H9 (cell line): ENCODE data around the gene CCDC63. TPM values are rescaled to one million over a fixed set of nuclear protein-coding genes. Genes with fewer than 3 reads are reported as not detected.

ENCODE experiments used
- DNase-seq: peaks from one replicate; pipeline ENCODE4 v3.0.0-alpha.2; 2017
- H2AFZ ChIP-seq: one replicate; pipeline ENCODE4 v1.6.1; 2013; ENCODE audit warnings: mild to moderate bottlenecking, low read length, control low read depth, moderate library complexity
- H2AK5ac ChIP-seq: 2 replicates; pipeline ENCODE4 v1.6.1; 2013; ENCODE audit warnings: low read length, control low read depth, mixed read lengths; ENCODE audit not compliant: insufficient read length
- H2BK120ac ChIP-seq: one replicate; pipeline ENCODE4 v1.6.1; 2013; ENCODE audit warnings: low read depth, mild to moderate bottlenecking, low read length, control low read depth, inconsistent platforms; ENCODE audit not compliant: poor library complexity, severe bottlenecking
- H2BK12ac ChIP-seq: 2 replicates; pipeline ENCODE4 v1.6.1; 2013; ENCODE audit warnings: low read length, control low read depth, mixed read lengths, low read depth; ENCODE audit not compliant: insufficient read length
- H2BK15ac ChIP-seq: 2 replicates; pipeline ENCODE4 v1.6.1; 2013; ENCODE audit warnings: low read depth, low read length, control low read depth
- H2BK20ac ChIP-seq: one replicate; pipeline ENCODE4 v1.6.1; 2013; ENCODE audit warnings: low read depth, mild to moderate bottlenecking, low read length, control low read depth, inconsistent platforms; ENCODE audit not compliant: poor library complexity, severe bottlenecking
- H2BK5ac ChIP-seq: 2 replicates; pipeline ENCODE4 v1.6.1; 2013; ENCODE audit warnings: low read length, control low read depth, mixed read lengths; ENCODE audit not compliant: insufficient read length
- H3K14ac ChIP-seq: 2 replicates; pipeline ENCODE4 v1.6.1; 2013; ENCODE audit warnings: low read length, control low read depth; ENCODE audit not compliant: insufficient read depth
- H3K18ac ChIP-seq: 2 replicates; pipeline ENCODE4 v1.6.1; 2013; ENCODE audit warnings: low read depth, mild to moderate bottlenecking, mixed read lengths, low read length, control low read depth; ENCODE audit not compliant: insufficient read length
- H3K23ac ChIP-seq: 2 replicates; pipeline ENCODE4 v1.6.1; 2013; ENCODE audit warnings: low read length, control low read depth, mixed read lengths, low read depth; ENCODE audit not compliant: insufficient read length
- H3K23me2 ChIP-seq: 2 replicates; pipeline ENCODE4 v1.6.1; 2013; ENCODE audit warnings: low read depth, mild to moderate bottlenecking, mixed read lengths, low read length, control low read depth; ENCODE audit not compliant: insufficient read length, poor library complexity, severe bottlenecking
- H3K27ac ChIP-seq: 2 replicates; pipeline ENCODE4 v1.5.1; 2013; ENCODE audit warnings: low read length, control low read depth, mixed read lengths, low read depth; ENCODE audit not compliant: insufficient read length
- H3K27me3 ChIP-seq: 2 replicates; pipeline ENCODE4 v1.6.1; 2013; ENCODE audit warnings: low read length, control low read depth, inconsistent platforms; ENCODE audit not compliant: insufficient read depth
- H3K4ac ChIP-seq: 2 replicates; pipeline ENCODE4 v1.6.1; 2013; ENCODE audit warnings: low read depth, mild to moderate bottlenecking, control low read depth, inconsistent platforms, low read length, moderate library complexity
- H3K4me1 ChIP-seq: 2 replicates; pipeline ENCODE4 v1.6.1; 2013; ENCODE audit warnings: low read length, control low read depth, inconsistent platforms; ENCODE audit not compliant: insufficient read depth
- H3K4me2 ChIP-seq: 2 replicates; pipeline ENCODE4 v1.6.1; 2013; ENCODE audit warnings: low read length, control low read depth, mixed read lengths; ENCODE audit not compliant: insufficient read length, insufficient read depth
- H3K56ac ChIP-seq: 2 replicates; pipeline ENCODE4 v1.6.1; 2013; ENCODE audit warnings: low read depth, mild to moderate bottlenecking, mixed read lengths, low read length, control low read depth; ENCODE audit not compliant: insufficient read length
- H3K79me1 ChIP-seq: 2 replicates; pipeline ENCODE4 v1.6.1; 2013; ENCODE audit warnings: low read depth, mild to moderate bottlenecking, moderate library complexity, low read length, control low read depth, inconsistent platforms; ENCODE audit not compliant: insufficient read depth, poor library complexity, severe bottlenecking
- H3K79me2 ChIP-seq: 2 replicates; pipeline ENCODE4 v1.6.1; 2013; ENCODE audit warnings: low read length, control low read depth, inconsistent platforms; ENCODE audit not compliant: insufficient read depth
- H3K9ac ChIP-seq: 2 replicates; pipeline ENCODE4 v1.6.1; 2013; ENCODE audit warnings: low read length, control low read depth, mixed read lengths; ENCODE audit not compliant: insufficient read length; ENCODE audit errors: extremely low read depth
- H3K9me3 ChIP-seq: one replicate; pipeline ENCODE4 v1.6.1; 2013; ENCODE audit warnings: low read depth, low read length, inconsistent platforms; ENCODE audit not compliant: control insufficient read depth
- H3T11ph ChIP-seq: one replicate; pipeline ENCODE4 v1.6.1; 2013; ENCODE audit warnings: mild to moderate bottlenecking, low read length, control low read depth, inconsistent platforms
- H4K20me1 ChIP-seq: one replicate; pipeline ENCODE4 v1.6.1; 2013; ENCODE audit not compliant: control insufficient read depth, insufficient read length, insufficient read depth
- H4K5ac ChIP-seq: 2 replicates; pipeline ENCODE4 v1.6.1; 2013; ENCODE audit warnings: low read depth, mild to moderate bottlenecking, mixed read lengths, low read length, control low read depth; ENCODE audit not compliant: insufficient read length
- H4K8ac ChIP-seq: replicated peaks from 2 replicates; pipeline ENCODE4 v1.6.1; 2013; ENCODE audit warnings: low read length, control low read depth, mixed read lengths, low read depth; ENCODE audit not compliant: insufficient read length
- H4K91ac ChIP-seq: 2 replicates; pipeline ENCODE4 v1.6.1; 2013; ENCODE audit warnings: low read depth, mild to moderate bottlenecking, moderate library complexity, mixed read lengths, low read length, control low read depth; ENCODE audit not compliant: insufficient read length
- H3K27ac Mint-ChIP-seq, 3 experiments: 2 replicates in 2 of 3; 3 replicates in 1 of 3; pipeline ENCODE4 v1.8.0; 2020 to 2021; ENCODE audit warnings: mixed read lengths in 3 of 3, mild to moderate bottlenecking in 1 of 3, moderate library complexity in 1 of 3
- H3K27me3 Mint-ChIP-seq: 2 replicates; pipeline ENCODE4 v1.8.0; 2021; ENCODE audit warnings: low read depth, mild to moderate bottlenecking, moderate library complexity, mixed read lengths
- H3K36me3 Mint-ChIP-seq, 3 experiments: 2 replicates in 2 of 3; 3 replicates in 1 of 3; pipeline ENCODE4 v1.8.0; 2020 to 2021; ENCODE audit warnings: low read depth in 3 of 3, mixed read lengths in 3 of 3; ENCODE audit not compliant: insufficient read depth in 1 of 3
- H3K4me1 Mint-ChIP-seq, 2 experiments: 2 replicates each; pipeline ENCODE4 v1.8.0; 2020; ENCODE audit warnings: mixed read lengths in 2 of 2
- H3K4me3 Mint-ChIP-seq, 2 experiments: 2 replicates in 1 of 2; 3 replicates in 1 of 2; pipeline ENCODE4 v1.8.0; 2020 to 2021; ENCODE audit warnings: mild to moderate bottlenecking in 2 of 2, mixed read lengths in 2 of 2, moderate library complexity in 1 of 2
- H3K9me3 Mint-ChIP-seq, 2 experiments: 2 replicates in 1 of 2; 3 replicates in 1 of 2; pipeline ENCODE4 v1.8.0; 2020; ENCODE audit warnings: mild to moderate bottlenecking in 2 of 2, mixed read lengths in 2 of 2, moderate library complexity in 1 of 2
- CTCF ChIP-seq: fragments of 200-600 bp; sonication (generic); conservative IDR thresholded peaks from 3 replicates; pipeline ENCODE4 v1.8.0; 2021; ENCODE audit warnings: antibody characterized with exemption, mild to moderate bottlenecking
- WGBS: extraction: QIAGEN DNeasy Blood & Tissue Kit; methylation state at CpG from one replicate; pipeline ENCODE4 v1.1.7; 2013; ENCODE audit warnings: missing lambda C conversion rate, low lambda C conversion rate, mixed read lengths; ENCODE audit not compliant: insufficient read length; ENCODE audit errors: extremely low coverage; 5-methylcytosine and 5-hydroxymethylcytosine counted together
- total RNA-seq: library from RNA; stranded (reverse); gene quantifications from 2 replicates; pipeline ENCODE4 v1.2.1, GENCODE V29; 2021

CCDC63 gene
- total RNA-seq, 1 experiment from 2014 or later: 0.77 TPM

GRCh38 chr12:110860833-110861296 lies 14.1 kb downstream of the CCDC63 start:
- Histone ChIP-seq H2BK120ac (no peak overlapping the region), H3K23me2 (no peaks in the 10 kb centered on the region), H3K18ac (no peak overlapping the region), H4K91ac (no peak overlapping the region), H3K27me3 (no peaks in the 10 kb centered on the region), H3K27ac (no peak overlapping the region), H3K9ac (no peak overlapping the region), H3K79me1 (no peaks in the 10 kb centered on the region), H3K23ac (no peak overlapping the region), H2BK15ac (no peak overlapping the region), H3K9me3 (no peaks in the 10 kb centered on the region), H3K4ac (no peak overlapping the region), H2AFZ (no peak overlapping the region), H2BK5ac (no peak overlapping the region), H2BK12ac (no peak overlapping the region), H2AK5ac (no peak overlapping the region), H3K56ac (no peak overlapping the region), H2BK20ac (no peak overlapping the region), H4K20me1 (no peaks in the 10 kb centered on the region), H4K8ac (no peak overlapping the region), H3K14ac (no peak overlapping the region), H3K79me2 (no peaks in the 10 kb centered on the region), H3K4me1 (peaks cover 7% of the 10 kb centered on the region; the same call in 1 of the 2 replicates), H4K5ac (no peak overlapping the region), H3K4me2 (no peak overlapping the region), H3T11ph (no peak overlapping the region)
- Mint-ChIP-seq H3K36me3 (no peaks in the 10 kb centered on the region; a peak in 1 of 7 replicates), H3K9me3 (no peaks in the 10 kb centered on the region; a peak in 1 of 5 replicates), H3K27ac (peak overlapping the region; percentile 94 to 99 (median 95); a peak in 6 of 7 replicates), H3K27me3 (peaks cover 3% of the 10 kb centered on the region), H3K4me1 (peaks cover 45 to 60% of the 10 kb centered on the region in 2 experiments), H3K4me3 (no peak overlapping the region; a peak in 2 of 5 replicates)
- no peak for DNase-seq
- no peak for TF ChIP-seq CTCF
- WGBS: no CpG with 5 or more reads among the region's 8 CpGs
